K562 (cell line): Measurements from ENCODE around the gene LCNL1. TPM values are rescaled to one million over a fixed set of nuclear protein-coding genes. Genes with fewer than 3 reads are reported as not detected.

Experiments
- FOXP1 ChIP-seq: sonication (generic); formaldehyde crosslinking; IDR thresholded peaks from 2 replicates; pipeline ENCODE4 v1.8.0; 2022; ENCODE audit warnings: mild to moderate bottlenecking, missing genetic modification reagents
- HLTF ChIP-seq: fragments of 450-650 bp; IDR thresholded peaks from 2 replicates; pipeline ENCODE4 v1.6.1; 2016
- HNRNPK ChIP-seq: fragments of 200-400 bp; formaldehyde crosslinking; IDR thresholded peaks from one replicate; pipeline ENCODE4 v1.6.1; 2018; ENCODE audit warnings: mild to moderate bottlenecking, low read depth, low read length; ENCODE audit not compliant: poor library complexity, severe bottlenecking
- KLF13 ChIP-seq: fragments of 450-650 bp; IDR thresholded peaks from 2 replicates; pipeline ENCODE4 v1.6.1; 2016; ENCODE audit warnings: missing genetic modification characterization, low read depth, mild to moderate bottlenecking, missing compliant biosample characterization, moderate library complexity, borderline replicate concordance
- KLF16 ChIP-seq: IDR thresholded peaks from 2 replicates; pipeline ENCODE4 v1.6.1; 2016; ENCODE audit warnings: antibody characterized with exemption
- PHB ChIP-seq: fragments of 250-450 bp; sonication (Bioruptor Pico); IDR thresholded peaks from 2 replicates; pipeline ENCODE4 v1.5.0; 2021
- PRMT5 ChIP-seq: sonication (generic); formaldehyde crosslinking; IDR thresholded peaks from 2 replicates; pipeline ENCODE4 v1.5.0; 2020; ENCODE audit warnings: missing genetic modification reagents
- RAD21 ChIP-seq, 2 experiments: fragments of 250-450 bp in 1 of 2; fragments of 450-650 bp in 1 of 2; sonication (Bioruptor Pico) in 1 of 2; formaldehyde crosslinking in 1 of 2; IDR thresholded peaks in 1 of 2; conservative IDR thresholded peaks in 1 of 2; 2 replicates each; pipeline versions ENCODE4 v1.4.0 to v1.8.0; 2020 to 2022; ENCODE audit warnings: mild to moderate bottlenecking in 2 of 2, moderate library complexity in 1 of 2
- RAD51 ChIP-seq: fragments of 450-650 bp; IDR thresholded peaks from 2 replicates; pipeline ENCODE4 v1.7.1; 2016; ENCODE audit warnings: low read depth, mild to moderate bottlenecking, borderline replicate concordance
- SIX5 ChIP-seq, 2 experiments: IDR thresholded peaks; 2 replicates each; pipeline ENCODE4 v1.6.1; 2011; ENCODE audit warnings: low read length in 2 of 2, borderline replicate concordance in 1 of 2, low read depth in 1 of 2, mild to moderate bottlenecking in 1 of 2, moderate library complexity in 1 of 2; ENCODE audit not compliant: insufficient read depth in 1 of 2
- TBP ChIP-seq: optimal IDR thresholded peaks from 2 replicates; pipeline ENCODE3; 2011; ENCODE audit warnings: low read depth, low read length, improper control_type of control experiment
- TEAD2 ChIP-seq: fragments of 450-650 bp; IDR thresholded peaks from 2 replicates; pipeline ENCODE4 v1.6.1; 2016; ENCODE audit warnings: missing genetic modification characterization, control low read depth, missing compliant biosample characterization
- ZFP36 ChIP-seq: fragments of 150-350 bp; IDR thresholded peaks from 2 replicates; pipeline ENCODE4 v1.6.1; 2018; ENCODE audit warnings: low read length, low read depth; ENCODE audit not compliant: partially characterized antibody
- ZNF232 ChIP-seq: sonication (generic); formaldehyde crosslinking; IDR thresholded peaks from 2 replicates; pipeline ENCODE4 v1.8.0; 2022; ENCODE audit warnings: mild to moderate bottlenecking, missing genetic modification reagents
- ZNF644 ChIP-seq: fragments of 200-800 bp; sonication (Bioruptor generic); IDR thresholded peaks from 2 replicates; pipeline ENCODE4 v1.6.1; 2016; ENCODE audit warnings: low read depth, missing genetic modification characterization, missing compliant biosample characterization
- polyA plus RNA-seq, 8 experiments: library from polyadenylated mRNA; depleted of rRNA in 4 of 8; stranded (reverse) in 5 of 8; unstranded in 3 of 8; fragments of >200 nt; fragmentation: Nextera tagmentation in 2 of 8; fragmentation: Illumina TruSeq in 1 of 8; extraction: Ambion mirVana in 2 of 8; extraction: Trizol in 1 of 8; gene quantifications; 2 replicates each; pipeline versions ENCODE4 v1.2.1 to v1.2.3, GENCODE V29; 2011 to 2014; ENCODE audit warnings: inconsistent platforms in 1 of 8, missing spikeins in 1 of 8
- total RNA-seq, 7 experiments: library from RNA; depleted of rRNA in 6 of 7; stranded (reverse); fragments of >200 nt in 6 of 7; fragmentation: Illumina TruSeq in 2 of 7; extraction: Trizol in 2 of 7; gene quantifications; 2 replicates each; pipeline versions ENCODE4 v1.2.1 to v1.2.3, GENCODE V29; 2011 to 2021; ENCODE audit warnings: low replicate concordance in 1 of 7
- TF ChIP-seq, protein P1 (sequence below): fragments of 250-450 bp; sonication (Bioruptor Pico); IDR thresholded peaks from 2 replicates; pipeline ENCODE4 v1.8.0; 2021; ENCODE audit warnings: moderate library complexity, mild to moderate bottlenecking, inconsistent platforms
- TF ChIP-seq, protein P2 (sequence below): IDR thresholded peaks from 2 replicates; pipeline ENCODE4 v1.6.1; 2014; ENCODE audit warnings: antibody characterized with exemption
- TF ChIP-seq, protein P3 (sequence below), 2 experiments: fragments of 150-350 bp in 1 of 2; IDR thresholded peaks; 2 replicates each; pipeline ENCODE4 v1.6.1; 2012 to 2016; ENCODE audit warnings: low read depth in 2 of 2, low read length in 2 of 2, mild to moderate bottlenecking in 1 of 2, moderate library complexity in 1 of 2
- TF ChIP-seq, protein P4 (sequence below): sonication (generic); formaldehyde crosslinking; IDR thresholded peaks from 2 replicates; pipeline ENCODE4 v1.8.1; 2023; ENCODE audit warnings: mild to moderate bottlenecking, missing genetic modification reagents, moderate library complexity
- TF ChIP-seq, protein P5 (sequence below): fragments of 450-650 bp; IDR thresholded peaks from 2 replicates; pipeline ENCODE4 v1.6.1; 2016; ENCODE audit warnings: borderline replicate concordance

The LCNL1 gene
- total and polyA plus RNA-seq, 9 of the 15 experiments (the other 6 are each of a cell fraction or from before 2014, with no cell fraction given): 0.04 to 0.16 (median 0.04) TPM; not detected in 4

DNA sequence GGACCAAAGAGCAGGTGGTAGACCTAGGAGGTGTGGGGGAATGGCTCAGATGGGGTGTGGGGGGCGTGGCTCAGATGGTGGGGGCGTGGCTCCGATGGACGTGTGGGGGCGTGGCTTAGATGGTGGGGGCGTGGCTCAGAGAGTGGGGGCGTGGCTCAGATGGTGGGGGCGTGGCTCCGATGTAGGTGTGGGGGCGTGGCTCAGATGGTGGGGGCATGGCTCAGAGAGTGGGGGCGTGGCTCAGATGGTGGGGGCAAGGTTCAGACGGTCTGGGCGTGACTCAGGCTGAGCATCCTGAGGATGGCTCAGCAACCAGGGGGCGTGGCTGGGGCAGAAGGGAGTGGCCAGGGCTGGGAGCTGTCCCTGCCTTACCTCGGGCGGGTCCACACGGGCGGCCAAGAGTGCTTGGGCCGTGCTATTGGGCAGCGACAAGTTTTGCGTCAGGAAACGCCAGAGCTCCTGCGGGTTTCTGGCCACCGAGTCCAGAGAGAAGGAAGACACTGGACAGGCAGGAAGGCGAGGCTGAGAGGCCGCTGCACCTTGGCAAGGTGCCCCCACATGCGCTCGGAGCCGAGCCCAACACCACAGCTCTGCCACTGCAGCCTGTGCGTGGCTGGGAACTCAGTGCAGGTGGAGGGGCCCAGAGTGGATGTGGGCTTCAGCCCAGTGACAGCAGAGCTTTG lies 39.3 kb downstream of the LCNL1 start (continued):
- TF ChIP-seq ZFP36: no peak
- TF ChIP-seq, protein P1, sequence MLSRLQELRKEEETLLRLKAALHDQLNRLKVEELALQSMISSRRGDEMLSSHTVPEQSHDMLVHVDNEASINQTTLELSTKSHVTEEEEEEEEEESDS (CRISPR knock-in tag): no peak
- TF ChIP-seq, protein P2, sequence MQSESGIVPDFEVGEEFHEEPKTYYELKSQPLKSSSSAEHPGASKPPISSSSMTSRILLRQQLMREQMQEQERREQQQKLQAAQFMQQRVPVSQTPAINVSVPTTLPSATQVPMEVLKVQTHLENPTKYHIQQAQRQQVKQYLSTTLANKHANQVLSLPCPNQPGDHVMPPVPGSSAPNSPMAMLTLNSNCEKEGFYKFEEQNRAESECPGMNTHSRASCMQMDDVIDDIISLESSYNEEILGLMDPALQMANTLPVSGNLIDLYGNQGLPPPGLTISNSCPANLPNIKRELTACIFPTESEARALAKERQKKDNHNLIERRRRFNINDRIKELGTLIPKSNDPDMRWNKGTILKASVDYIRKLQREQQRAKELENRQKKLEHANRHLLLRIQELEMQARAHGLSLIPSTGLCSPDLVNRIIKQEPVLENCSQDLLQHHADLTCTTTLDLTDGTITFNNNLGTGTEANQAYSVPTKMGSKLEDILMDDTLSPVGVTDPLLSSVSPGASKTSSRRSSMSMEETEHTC: no peak
- TF ChIP-seq, protein P3, sequence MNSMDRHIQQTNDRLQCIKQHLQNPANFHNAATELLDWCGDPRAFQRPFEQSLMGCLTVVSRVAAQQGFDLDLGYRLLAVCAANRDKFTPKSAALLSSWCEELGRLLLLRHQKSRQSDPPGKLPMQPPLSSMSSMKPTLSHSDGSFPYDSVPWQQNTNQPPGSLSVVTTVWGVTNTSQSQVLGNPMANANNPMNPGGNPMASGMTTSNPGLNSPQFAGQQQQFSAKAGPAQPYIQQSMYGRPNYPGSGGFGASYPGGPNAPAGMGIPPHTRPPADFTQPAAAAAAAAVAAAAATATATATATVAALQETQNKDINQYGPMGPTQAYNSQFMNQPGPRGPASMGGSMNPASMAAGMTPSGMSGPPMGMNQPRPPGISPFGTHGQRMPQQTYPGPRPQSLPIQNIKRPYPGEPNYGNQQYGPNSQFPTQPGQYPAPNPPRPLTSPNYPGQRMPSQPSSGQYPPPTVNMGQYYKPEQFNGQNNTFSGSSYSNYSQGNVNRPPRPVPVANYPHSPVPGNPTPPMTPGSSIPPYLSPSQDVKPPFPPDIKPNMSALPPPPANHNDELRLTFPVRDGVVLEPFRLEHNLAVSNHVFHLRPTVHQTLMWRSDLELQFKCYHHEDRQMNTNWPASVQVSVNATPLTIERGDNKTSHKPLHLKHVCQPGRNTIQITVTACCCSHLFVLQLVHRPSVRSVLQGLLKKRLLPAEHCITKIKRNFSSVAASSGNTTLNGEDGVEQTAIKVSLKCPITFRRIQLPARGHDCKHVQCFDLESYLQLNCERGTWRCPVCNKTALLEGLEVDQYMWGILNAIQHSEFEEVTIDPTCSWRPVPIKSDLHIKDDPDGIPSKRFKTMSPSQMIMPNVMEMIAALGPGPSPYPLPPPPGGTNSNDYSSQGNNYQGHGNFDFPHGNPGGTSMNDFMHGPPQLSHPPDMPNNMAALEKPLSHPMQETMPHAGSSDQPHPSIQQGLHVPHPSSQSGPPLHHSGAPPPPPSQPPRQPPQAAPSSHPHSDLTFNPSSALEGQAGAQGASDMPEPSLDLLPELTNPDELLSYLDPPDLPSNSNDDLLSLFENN (IDR thresholded peaks at IDR 0.05; ENCODE audit: low read depth in 2 of 2, low read length in 2 of 2): no peak
- TF ChIP-seq, protein P4, sequence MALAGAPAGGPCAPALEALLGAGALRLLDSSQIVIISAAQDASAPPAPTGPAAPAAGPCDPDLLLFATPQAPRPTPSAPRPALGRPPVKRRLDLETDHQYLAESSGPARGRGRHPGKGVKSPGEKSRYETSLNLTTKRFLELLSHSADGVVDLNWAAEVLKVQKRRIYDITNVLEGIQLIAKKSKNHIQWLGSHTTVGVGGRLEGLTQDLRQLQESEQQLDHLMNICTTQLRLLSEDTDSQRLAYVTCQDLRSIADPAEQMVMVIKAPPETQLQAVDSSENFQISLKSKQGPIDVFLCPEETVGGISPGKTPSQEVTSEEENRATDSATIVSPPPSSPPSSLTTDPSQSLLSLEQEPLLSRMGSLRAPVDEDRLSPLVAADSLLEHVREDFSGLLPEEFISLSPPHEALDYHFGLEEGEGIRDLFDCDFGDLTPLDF (CRISPR knock-in tag): no peak
- TF ChIP-seq RAD51: no peak
- no peak for TF ChIP-seq HLTF
- no peak for TF ChIP-seq SIX5 (IDR thresholded peaks at IDR 0.05; ENCODE audit: borderline replicate concordance in 1 of 2, insufficient read depth in 1 of 2, low read depth in 1 of 2, low read length in 2 of 2)
- TF ChIP-seq ZNF644 (tag): no peak
- no peak for TF ChIP-seq PHB
- TF ChIP-seq KLF13 (tag): no peak
- TF ChIP-seq, protein P5, sequence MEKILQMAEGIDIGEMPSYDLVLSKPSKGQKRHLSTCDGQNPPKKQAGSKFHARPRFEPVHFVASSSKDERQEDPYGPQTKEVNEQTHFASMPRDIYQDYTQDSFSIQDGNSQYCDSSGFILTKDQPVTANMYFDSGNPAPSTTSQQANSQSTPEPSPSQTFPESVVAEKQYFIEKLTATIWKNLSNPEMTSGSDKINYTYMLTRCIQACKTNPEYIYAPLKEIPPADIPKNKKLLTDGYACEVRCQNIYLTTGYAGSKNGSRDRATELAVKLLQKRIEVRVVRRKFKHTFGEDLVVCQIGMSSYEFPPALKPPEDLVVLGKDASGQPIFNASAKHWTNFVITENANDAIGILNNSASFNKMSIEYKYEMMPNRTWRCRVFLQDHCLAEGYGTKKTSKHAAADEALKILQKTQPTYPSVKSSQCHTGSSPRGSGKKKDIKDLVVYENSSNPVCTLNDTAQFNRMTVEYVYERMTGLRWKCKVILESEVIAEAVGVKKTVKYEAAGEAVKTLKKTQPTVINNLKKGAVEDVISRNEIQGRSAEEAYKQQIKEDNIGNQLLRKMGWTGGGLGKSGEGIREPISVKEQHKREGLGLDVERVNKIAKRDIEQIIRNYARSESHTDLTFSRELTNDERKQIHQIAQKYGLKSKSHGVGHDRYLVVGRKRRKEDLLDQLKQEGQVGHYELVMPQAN: no peak
- TF ChIP-seq PRMT5 (CRISPR knock-in tag): no peak
- TF ChIP-seq FOXP1 (CRISPR knock-in tag): no peak
- no peak for TF ChIP-seq TEAD2 (tag)
- TF ChIP-seq HNRNPK: no peak
- no peak for TF ChIP-seq TBP
- no peak for TF ChIP-seq KLF16
- no peak for TF ChIP-seq ZNF232 (CRISPR knock-in tag)
- no peak for TF ChIP-seq RAD21 (CRISPR knock-in tag; conservative IDR thresholded peaks at IDR 0.05 in 1 of 2, IDR thresholded peaks at IDR 0.05 in 1 of 2)
